Kidney epithelial cell (primary cell): ENCODE results near the gene ADK. TPM values are rescaled to one million over a fixed set of nuclear protein-coding genes. Genes with fewer than 3 reads are reported as not detected.
A peak's percentile ranks its signal among the peaks of the same experiment; 100 is the strongest.

Experiments
- DNase-seq: peaks from one replicate; pipeline ENCODE4 v3.0.0-alpha.2; 2010; ENCODE audit warnings: low read depth
- H3K27me3 ChIP-seq: 2 replicates; pipeline ENCODE4 v1.6.0; 2011; ENCODE audit warnings: low read length; ENCODE audit not compliant: control insufficient read depth, insufficient read depth
- H3K36me3 ChIP-seq: 2 replicates; pipeline ENCODE4 v1.5.1; 2011; ENCODE audit warnings: low read length; ENCODE audit not compliant: control insufficient read depth, insufficient read depth
- H3K4me3 ChIP-seq: 2 replicates; pipeline ENCODE4 v1.5.1; 2011; ENCODE audit warnings: low read depth, mild to moderate bottlenecking, control low read depth, low read length
- total RNA-seq: library from RNA; depleted of rRNA; stranded (reverse); fragments of >200 nt; gene quantifications from 2 replicates; pipeline ENCODE4 v1.2.3, GENCODE V29; 2015
- TF ChIP-seq, protein P1 (sequence below): IDR thresholded peaks from 2 replicates; pipeline ENCODE4 v1.5.1; 2011; ENCODE audit warnings: mild to moderate bottlenecking, moderate library complexity, low read length, control low read depth, inconsistent platforms; ENCODE audit not compliant: insufficient read depth, poor library complexity, severe bottlenecking

Gene ADK
- total RNA-seq, 1 donor from 2014 or later: 43.6 TPM

DNA sequence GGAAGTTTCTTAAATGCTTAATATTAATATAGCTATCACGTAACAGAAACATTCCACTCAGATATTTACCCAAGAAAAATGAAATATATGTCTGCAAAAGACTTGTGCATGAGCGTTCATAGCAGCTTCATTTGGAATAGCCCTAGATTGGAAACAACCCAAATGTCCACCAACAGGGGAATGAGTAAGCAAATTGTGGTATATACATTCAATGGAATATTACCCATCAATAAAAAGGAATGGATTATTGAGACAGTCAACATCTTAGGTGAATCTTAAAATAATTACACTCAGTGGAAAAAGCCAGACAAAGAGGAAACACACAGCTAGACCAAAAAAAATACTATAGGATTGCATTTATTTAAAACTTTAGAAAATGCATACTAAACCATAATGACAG, 585.0 kb downstream of the ADK start:
- Histone ChIP-seq H3K36me3 (no peaks in the 10 kb centered on the region), H3K27me3 (no peaks in the 10 kb centered on the region), H3K4me3 (no peak overlapping the region)
- TF ChIP-seq, protein P1, sequence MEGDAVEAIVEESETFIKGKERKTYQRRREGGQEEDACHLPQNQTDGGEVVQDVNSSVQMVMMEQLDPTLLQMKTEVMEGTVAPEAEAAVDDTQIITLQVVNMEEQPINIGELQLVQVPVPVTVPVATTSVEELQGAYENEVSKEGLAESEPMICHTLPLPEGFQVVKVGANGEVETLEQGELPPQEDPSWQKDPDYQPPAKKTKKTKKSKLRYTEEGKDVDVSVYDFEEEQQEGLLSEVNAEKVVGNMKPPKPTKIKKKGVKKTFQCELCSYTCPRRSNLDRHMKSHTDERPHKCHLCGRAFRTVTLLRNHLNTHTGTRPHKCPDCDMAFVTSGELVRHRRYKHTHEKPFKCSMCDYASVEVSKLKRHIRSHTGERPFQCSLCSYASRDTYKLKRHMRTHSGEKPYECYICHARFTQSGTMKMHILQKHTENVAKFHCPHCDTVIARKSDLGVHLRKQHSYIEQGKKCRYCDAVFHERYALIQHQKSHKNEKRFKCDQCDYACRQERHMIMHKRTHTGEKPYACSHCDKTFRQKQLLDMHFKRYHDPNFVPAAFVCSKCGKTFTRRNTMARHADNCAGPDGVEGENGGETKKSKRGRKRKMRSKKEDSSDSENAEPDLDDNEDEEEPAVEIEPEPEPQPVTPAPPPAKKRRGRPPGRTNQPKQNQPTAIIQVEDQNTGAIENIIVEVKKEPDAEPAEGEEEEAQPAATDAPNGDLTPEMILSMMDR: no peak
- no peak for DNase-seq

DNA sequence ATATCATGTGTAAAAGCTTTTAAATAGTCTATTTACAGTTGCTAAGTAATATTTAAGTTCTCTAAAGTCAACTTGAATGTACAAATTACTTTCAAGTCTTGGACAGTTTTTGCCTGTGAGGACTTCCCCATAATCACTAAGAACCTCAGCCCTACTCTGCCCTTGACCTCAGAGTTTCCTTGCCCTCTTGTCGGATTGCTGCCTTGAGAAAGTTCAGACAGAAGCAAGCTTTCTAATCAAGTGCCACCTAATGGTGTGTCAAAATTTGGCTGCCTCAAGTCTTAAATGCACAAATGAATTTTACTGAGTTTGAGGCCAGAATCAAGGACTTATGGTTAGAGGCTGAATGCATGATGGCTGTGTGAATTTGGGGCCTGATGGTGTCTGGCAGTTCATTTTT, 587.0 kb downstream of the ADK start:
- Histone ChIP-seq H3K27me3 (no peaks in the 10 kb centered on the region), H3K36me3 (no peaks in the 10 kb centered on the region), H3K4me3 (no peak overlapping the region)
- DNase-seq: no peak
- TF ChIP-seq, protein P1: no peak

DNA sequence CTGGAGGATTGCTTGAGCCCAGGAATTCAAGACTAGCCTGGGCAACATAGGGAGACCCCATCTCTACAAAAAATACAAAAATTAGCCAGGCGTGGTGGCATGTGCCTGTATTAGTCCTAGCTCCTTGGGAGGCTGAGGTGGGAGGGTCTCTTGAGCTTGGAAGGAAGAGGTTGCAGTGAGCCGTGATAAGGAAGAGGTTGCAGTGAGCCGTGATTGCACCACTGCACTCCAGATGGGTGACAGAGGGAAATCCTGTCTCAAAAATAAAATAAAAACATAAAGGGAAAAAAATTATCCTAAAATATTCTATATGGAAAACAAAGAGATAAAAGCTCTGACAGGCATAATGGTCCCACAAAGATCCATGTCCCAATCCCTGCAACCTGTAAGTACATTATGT, 587.5 kb downstream of the ADK start:
- Histone ChIP-seq H3K36me3 (no peaks in the 10 kb centered on the region), H3K4me3 (no peak overlapping the region), H3K27me3 (no peaks in the 10 kb centered on the region)
- TF ChIP-seq, protein P1: no peak
- no peak for DNase-seq

DNA sequence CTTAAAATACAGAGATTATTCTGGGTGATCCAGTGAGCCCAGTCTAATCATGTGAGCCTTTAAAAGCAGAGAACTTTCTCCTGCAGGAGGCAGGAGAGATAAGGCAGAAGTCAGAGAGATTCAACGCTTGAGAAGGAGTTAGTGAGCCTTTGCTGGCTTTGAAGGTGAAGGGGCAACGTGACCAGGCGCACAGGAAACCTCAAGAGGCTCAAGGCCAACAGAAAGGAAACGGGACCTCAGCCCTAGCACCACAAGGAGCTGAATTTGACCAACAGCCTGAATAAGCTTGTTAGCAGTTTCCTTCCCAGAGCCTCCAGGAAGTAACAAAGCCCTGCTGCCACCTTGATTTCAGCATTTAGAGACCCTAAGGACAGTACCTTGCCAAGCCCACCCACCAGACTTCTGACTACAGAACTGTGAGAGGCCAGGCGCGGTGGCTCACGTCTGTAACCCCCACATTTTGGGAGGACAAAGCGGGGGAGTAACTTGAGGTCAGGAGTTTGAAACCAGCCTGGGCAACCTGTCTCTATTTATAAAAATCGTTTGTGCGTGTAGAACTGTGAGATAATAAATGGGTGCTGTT, 588.1 kb downstream of the ADK start:
- TF ChIP-seq, protein P1: peak; percentile 9
- Histone ChIP-seq H3K4me3 (no peak overlapping the region), H3K27me3 (no peaks in the 10 kb centered on the region), H3K36me3 (no peaks in the 10 kb centered on the region)
- DNase-seq: no peak

DNA sequence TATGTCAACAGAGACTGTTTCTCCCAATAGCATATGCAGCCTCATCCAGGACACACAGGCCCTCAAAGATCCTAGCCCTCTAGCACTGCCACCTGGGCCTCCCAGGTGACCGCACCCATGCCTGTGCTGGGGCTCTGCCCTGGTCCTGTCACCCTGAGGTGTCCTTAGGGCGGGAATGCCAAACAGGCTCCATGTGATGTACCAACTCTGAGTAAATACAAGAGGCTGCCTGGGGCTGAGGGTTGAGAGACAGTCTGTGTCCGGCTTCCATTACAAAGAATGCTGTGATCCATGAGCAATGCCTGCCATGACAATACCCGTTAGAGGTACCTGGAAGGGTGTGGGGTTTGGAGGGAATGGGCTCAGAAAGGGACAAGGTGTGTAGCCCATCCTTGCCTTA, 592.4 kb downstream of the ADK start:
- H3K36me3 ChIP-seq: no peaks in the 10 kb centered on the region
- no peak for DNase-seq
- TF ChIP-seq, protein P1: no peak
- H3K27me3 ChIP-seq: no peaks in the 10 kb centered on the region
- H3K4me3 ChIP-seq: no peak overlapping the region

DNA sequence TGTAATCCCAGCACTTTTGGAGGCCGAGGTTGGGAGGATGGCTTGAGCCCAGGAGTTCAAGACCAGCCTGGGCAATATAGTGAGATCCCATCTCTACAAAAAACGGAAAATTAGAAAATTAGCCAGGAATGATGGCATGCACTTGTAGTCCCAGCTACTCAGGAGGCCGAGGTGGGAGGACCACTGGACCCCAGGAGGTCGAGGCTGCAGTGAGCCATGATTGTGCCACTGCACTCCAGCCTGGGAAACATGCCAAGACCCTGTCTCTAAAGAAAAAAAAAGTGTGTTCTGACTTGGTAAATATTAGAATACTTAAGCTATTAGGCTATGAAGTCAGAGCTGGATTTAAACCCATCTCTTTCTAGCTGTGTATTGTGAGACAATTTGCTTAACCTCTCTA, 594.4 kb downstream of the ADK start:
- TF ChIP-seq, protein P1: no peak
- no peak for DNase-seq
- Histone ChIP-seq H3K36me3 (no peaks in the 10 kb centered on the region), H3K27me3 (no peaks in the 10 kb centered on the region), H3K4me3 (no peak overlapping the region)
